Neuronal stem cell (in vitro differentiated cells): ENCODE data around the gene MIEN1.
"Not testable (repeated sequence)": the region's sequence is repeated elsewhere in the genome, so short reads cannot be mapped to it uniquely, and the experiment has no call there.

Source experiments
- DNase-seq: peaks from one replicate; pipeline ENCODE4 v3.0.0-alpha.2; 2013; ENCODE audit warnings: low spot score
- H2AFZ ChIP-seq: one replicate; pipeline ENCODE4 v1.6.1; 2013; ENCODE audit warnings: mild to moderate bottlenecking, low read length, inconsistent platforms
- H2AK5ac ChIP-seq: 2 replicates; pipeline ENCODE4 v1.6.1; 2013; ENCODE audit warnings: low read depth, mild to moderate bottlenecking, inconsistent platforms, low read length, moderate library complexity, mixed read lengths
- H2BK120ac ChIP-seq: 2 replicates; pipeline ENCODE4 v1.6.1; 2013; ENCODE audit warnings: low read depth, mild to moderate bottlenecking, inconsistent platforms, low read length, moderate library complexity, mixed read lengths
- H2BK12ac ChIP-seq: one replicate; pipeline ENCODE4 v1.6.1; 2013; ENCODE audit warnings: low read length, inconsistent platforms
- H2BK15ac ChIP-seq: 2 replicates; pipeline ENCODE4 v1.6.1; 2013; ENCODE audit warnings: mild to moderate bottlenecking, low read length, inconsistent platforms, mixed read lengths
- H2BK5ac ChIP-seq: one replicate; pipeline ENCODE4 v1.6.1; 2013; ENCODE audit warnings: inconsistent platforms, mild to moderate bottlenecking, low read length, moderate library complexity
- H3K14ac ChIP-seq: one replicate; pipeline ENCODE4 v1.6.1; 2013; ENCODE audit warnings: low read length, inconsistent platforms
- H3K18ac ChIP-seq: 2 replicates; pipeline ENCODE4 v1.6.1; 2013; ENCODE audit warnings: low read length, inconsistent platforms
- H3K23ac ChIP-seq: 2 replicates; pipeline ENCODE4 v1.6.1; 2013; ENCODE audit warnings: low read depth, mild to moderate bottlenecking, mixed read lengths, low read length, inconsistent platforms; ENCODE audit not compliant: poor library complexity
- H3K27ac ChIP-seq: replicated peaks from 3 replicates; pipeline ENCODE4 v1.5.1; 2013; ENCODE audit warnings: low read length, inconsistent platforms
- H3K27me3 ChIP-seq, 3 experiments: 2 replicates each; pipeline ENCODE4 v1.6.1; 2013; ENCODE audit warnings: low read length in 3 of 3, mild to moderate bottlenecking in 2 of 3, inconsistent platforms in 1 of 3, low read depth in 1 of 3, mixed read lengths in 1 of 3, moderate library complexity in 1 of 3; ENCODE audit not compliant: control insufficient read depth in 3 of 3, insufficient read depth in 3 of 3
- H3K36me3 ChIP-seq, 2 donors: replicated peaks in 1 of 2; 2 replicates each; pipeline ENCODE4 v1.6.1; 2013; ENCODE audit warnings: low read length in 2 of 2; ENCODE audit not compliant: control insufficient read depth in 2 of 2, insufficient read depth in 2 of 2
- H3K4ac ChIP-seq: 2 replicates; pipeline ENCODE4 v1.6.1; 2013; ENCODE audit warnings: inconsistent platforms, mild to moderate bottlenecking, low read length, moderate library complexity
- H3K4me1 ChIP-seq, 2 donors: 1 replicate in 1 of 2; 2 replicates in 1 of 2; pipeline ENCODE4 v1.6.1; 2013; ENCODE audit warnings: low read length in 2 of 2, low read depth in 1 of 2; ENCODE audit not compliant: control insufficient read depth in 2 of 2, insufficient read depth in 1 of 2
- H3K4me2 ChIP-seq: one replicate; pipeline ENCODE4 v1.6.1; 2013; ENCODE audit warnings: mild to moderate bottlenecking, low read length, inconsistent platforms; ENCODE audit not compliant: insufficient read depth, poor library complexity, severe bottlenecking
- H3K4me3 ChIP-seq, 2 donors: 2 replicates each; pipeline ENCODE4 v1.5.1; 2013; ENCODE audit warnings: low read length in 2 of 2, mild to moderate bottlenecking in 2 of 2, inconsistent platforms in 1 of 2, moderate library complexity in 1 of 2
- H3K79me1 ChIP-seq: one replicate; pipeline ENCODE4 v1.6.1; 2013; ENCODE audit warnings: low read depth, mild to moderate bottlenecking, inconsistent platforms, low read length, moderate library complexity
- H3K9ac ChIP-seq: one replicate; pipeline ENCODE4 v1.6.1; 2013; ENCODE audit warnings: mild to moderate bottlenecking, low read depth, low read length, inconsistent platforms; ENCODE audit not compliant: poor library complexity
- H3K9me3 ChIP-seq, 2 donors: replicated peaks in 1 of 2; 2 replicates each; pipeline versions ENCODE3 to v1.6.1; 2013; ENCODE audit warnings: low read length in 2 of 2, mild to moderate bottlenecking in 2 of 2, inconsistent platforms in 1 of 2, low read depth in 1 of 2, mixed read lengths in 1 of 2, moderate library complexity in 1 of 2; ENCODE audit not compliant: control insufficient read depth in 2 of 2, insufficient read depth in 1 of 2
- H4K8ac ChIP-seq: one replicate; pipeline ENCODE4 v1.6.1; 2013; ENCODE audit warnings: low read depth, mild to moderate bottlenecking, inconsistent platforms, low read length, moderate library complexity
- H4K91ac ChIP-seq: one replicate; pipeline ENCODE4 v1.6.1; 2013; ENCODE audit warnings: low read length, low read depth, mild to moderate bottlenecking, inconsistent platforms; ENCODE audit not compliant: poor library complexity
- WGBS, 2 donors: extraction: QIAGEN DNeasy Blood & Tissue Kit; methylation state at CpG; one replicate each; pipeline ENCODE4 v1.1.7; 2013; ENCODE audit warnings: missing lambda C conversion rate in 2 of 2, mixed read lengths in 1 of 2; ENCODE audit not compliant: insufficient read length in 2 of 2, insufficient replicate concordance in 1 of 2; ENCODE audit errors: extremely low coverage in 2 of 2; 5-methylcytosine and 5-hydroxymethylcytosine counted together

Gene MIEN1

GRCh38 chr17:39699818-39700147 lies 30.5 kb downstream of the MIEN1 start, which contains the start of gene ERBB2:
TSS of gene ERBB2 (plus strand) at chr17:39700064. CDS start at chr17:39700239, 175 bp downstream.
- Histone ChIP-seq H4K91ac (no peak within 1 kb of the TSS), H3K9ac (peak within 1 kb of the TSS; percentile 89), H2BK5ac (peak within 1 kb of the TSS; percentile 99), H4K8ac (no peak within 1 kb of the TSS), H3K79me1 (peaks cover 11% of the 10 kb centered on the region), H2AK5ac (peak within 1 kb of the TSS; percentile 94), H3K27ac (peak within 1 kb of the TSS; percentile 68), H3K4me2 (peak within 1 kb of the TSS; percentile 83), H3K18ac (peak within 1 kb of the TSS; percentile 99), H2AFZ (peak within 1 kb of the TSS; percentile 90), H3K14ac (peak within 1 kb of the TSS; percentile 84), H3K36me3 (peaks cover 2 to 23% of the 10 kb centered on the region in 2 donors), H2BK15ac (peak within 1 kb of the TSS; percentile 75), H3K9me3 (no peaks in the 10 kb centered on the region), H2BK120ac (peak within 1 kb of the TSS; percentile 61), H3K4me1 (peaks cover 29 to 42% of the 10 kb centered on the region in 2 donors), H2BK12ac (no peak within 1 kb of the TSS), H3K4me3 (peak within 1 kb of the TSS; percentile 80 to 97), H3K4ac (peak within 1 kb of the TSS; percentile 44), H3K23ac (no peak within 1 kb of the TSS), H3K27me3 (no peaks in the 10 kb centered on the region)
- no CpG with 5 or more reads among the region's 20 CpGs for WGBS, 2 donors
- DNase-seq = no peak

- not testable (repeated sequence) for H2BK120ac ChIP-seq, H3K79me1 ChIP-seq, DNase-seq, H3K4ac ChIP-seq, H3K27me3 ChIP-seq, H4K91ac ChIP-seq, H3K14ac ChIP-seq, H3K23ac ChIP-seq, H2BK12ac ChIP-seq, H4K8ac ChIP-seq, H3K9me3 ChIP-seq, H3K9ac ChIP-seq, H2AK5ac ChIP-seq, H2BK15ac ChIP-seq
- Histone ChIP-seq H3K36me3 (peaks cover 0 to 26% of the 10 kb centered on the region in 2 donors), H3K18ac (peak overlapping the region; percentile 15), H3K4me3 (peak overlapping the region; percentile 80 to 97), H2AFZ (peak overlapping the region; percentile 90), H3K27ac (peak overlapping the region; percentile 68), H3K4me1 (peaks cover 33 to 43% of the 10 kb centered on the region in 2 donors), H3K4me2 (peak overlapping the region; percentile 83), H2BK5ac (peak overlapping the region; percentile 99)
- no CpG with 5 or more reads among the region's 11 CpGs for WGBS, 2 donors
Observed at GRCh38 chr17:39699157-39699817, 31.0 kb downstream of the MIEN1 start.

DNA sequence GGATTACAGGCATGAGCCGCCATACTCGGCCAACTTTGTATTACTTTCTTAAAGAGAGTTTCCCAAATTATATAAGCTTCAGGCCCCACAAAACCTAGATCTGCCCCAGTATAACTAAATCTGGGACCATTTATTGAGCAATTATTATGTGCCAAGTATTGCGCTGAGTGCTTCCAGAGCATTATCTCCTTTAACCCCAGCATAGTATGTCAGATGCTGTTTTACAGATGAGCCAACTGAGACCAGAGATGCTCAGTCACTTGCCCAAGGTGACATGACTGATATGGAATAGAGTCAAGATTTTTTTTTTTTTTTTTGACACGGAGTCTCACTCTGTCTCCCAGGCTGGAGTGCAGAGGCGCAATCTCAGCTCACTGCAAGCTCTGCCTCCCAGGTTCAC lies 32.4 kb downstream of the MIEN1 start:
- Histone ChIP-seq H2BK5ac (no peak overlapping the region), H3K9ac (no peak overlapping the region), H3K9me3 (no peaks in the 10 kb centered on the region), H3K4me3 (no peak overlapping the region), H3K18ac (no peak overlapping the region), H4K8ac (no peak overlapping the region), H2BK15ac (no peak overlapping the region), H3K36me3 (peaks cover 0 to 21% of the 10 kb centered on the region in 2 donors), H3K4me1 (peaks cover 33 to 38% of the 10 kb centered on the region in 2 donors), H2BK120ac (no peak overlapping the region), H3K27me3 (no peaks in the 10 kb centered on the region), H3K14ac (no peak overlapping the region), H3K23ac (no peak overlapping the region), H3K79me1 (peaks cover 5% of the 10 kb centered on the region), H2BK12ac (no peak overlapping the region), H2AK5ac (no peak overlapping the region), H3K27ac (no peak overlapping the region), H3K4ac (no peak overlapping the region), H3K4me2 (no peak overlapping the region), H4K91ac (no peak overlapping the region), H2AFZ (no peak overlapping the region)
- DNase-seq = no peak
- WGBS, 2 donors = no CpG with 5 or more reads among the region's 5 CpGs

- peak overlapping the region; percentile 79 for H2AK5ac ChIP-seq
- peak overlapping the region; percentile 87 for H3K18ac ChIP-seq
- no peak overlapping the region for H4K8ac ChIP-seq
- H3K4me1 ChIP-seq = peaks cover 32% of the 10 kb centered on the region in 2 donors
- H4K91ac ChIP-seq = no peak overlapping the region
- WGBS, 2 donors = no CpG with 5 or more reads among the region's 6 CpGs
- peak overlapping the region; percentile 52 for H2BK15ac ChIP-seq
- no peak overlapping the region for H2AFZ ChIP-seq
- no peak overlapping the region for H3K23ac ChIP-seq
- H2BK120ac ChIP-seq = no peak overlapping the region
- H3K9me3 ChIP-seq = no peaks in the 10 kb centered on the region
- peak overlapping the region; percentile 15 for H3K9ac ChIP-seq
- peaks cover 2% of the 10 kb centered on the region for H3K79me1 ChIP-seq
- no peaks in the 10 kb centered on the region for H3K27me3 ChIP-seq
- peak overlapping the region; percentile 74 for H3K27ac ChIP-seq
- no peak for DNase-seq
- H3K36me3 ChIP-seq = peaks cover 0 to 17% of the 10 kb centered on the region in 2 donors
- no peak overlapping the region for H3K4me3 ChIP-seq
- H3K4me2 ChIP-seq = no peak overlapping the region
- no peak overlapping the region for H3K4ac ChIP-seq
- peak overlapping the region; percentile 59 for H2BK12ac ChIP-seq
- H3K14ac ChIP-seq = no peak overlapping the region
- H2BK5ac ChIP-seq = peak overlapping the region; percentile 16
Observed at GRCh38 chr17:39696731-39697130, 33.6 kb downstream of the MIEN1 start.
